ENCODE results near the gene MIGA2.

Gene MIGA2

DNA sequence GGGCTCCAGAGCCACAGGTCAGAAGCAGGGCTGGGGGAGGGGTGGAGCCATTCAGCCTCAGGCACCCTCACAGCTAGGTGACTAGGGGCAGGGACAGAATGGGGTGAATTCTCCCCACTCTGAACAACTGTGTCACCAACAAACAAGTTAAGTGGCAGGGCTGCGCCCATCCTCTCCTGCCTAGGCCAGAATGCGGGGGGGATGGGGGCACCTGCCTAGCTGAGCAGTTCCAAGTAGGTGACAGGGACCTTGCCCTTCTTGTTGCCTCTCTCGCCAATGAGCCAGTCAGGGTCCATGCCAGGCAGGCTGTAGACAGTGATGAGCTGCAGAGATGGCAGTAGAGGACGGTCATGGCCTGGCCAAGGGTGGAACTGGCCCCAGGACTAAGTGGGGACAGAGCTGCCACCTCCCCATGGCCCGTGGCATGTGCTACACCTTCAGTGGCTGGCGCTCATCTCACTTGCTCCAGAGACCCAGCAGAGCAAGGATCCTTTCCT is 27.9 kb upstream of the MIGA2 start:
- TF ChIP-seq, protein P1, sequence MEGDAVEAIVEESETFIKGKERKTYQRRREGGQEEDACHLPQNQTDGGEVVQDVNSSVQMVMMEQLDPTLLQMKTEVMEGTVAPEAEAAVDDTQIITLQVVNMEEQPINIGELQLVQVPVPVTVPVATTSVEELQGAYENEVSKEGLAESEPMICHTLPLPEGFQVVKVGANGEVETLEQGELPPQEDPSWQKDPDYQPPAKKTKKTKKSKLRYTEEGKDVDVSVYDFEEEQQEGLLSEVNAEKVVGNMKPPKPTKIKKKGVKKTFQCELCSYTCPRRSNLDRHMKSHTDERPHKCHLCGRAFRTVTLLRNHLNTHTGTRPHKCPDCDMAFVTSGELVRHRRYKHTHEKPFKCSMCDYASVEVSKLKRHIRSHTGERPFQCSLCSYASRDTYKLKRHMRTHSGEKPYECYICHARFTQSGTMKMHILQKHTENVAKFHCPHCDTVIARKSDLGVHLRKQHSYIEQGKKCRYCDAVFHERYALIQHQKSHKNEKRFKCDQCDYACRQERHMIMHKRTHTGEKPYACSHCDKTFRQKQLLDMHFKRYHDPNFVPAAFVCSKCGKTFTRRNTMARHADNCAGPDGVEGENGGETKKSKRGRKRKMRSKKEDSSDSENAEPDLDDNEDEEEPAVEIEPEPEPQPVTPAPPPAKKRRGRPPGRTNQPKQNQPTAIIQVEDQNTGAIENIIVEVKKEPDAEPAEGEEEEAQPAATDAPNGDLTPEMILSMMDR (IDR thresholded peaks at IDR 0.05): no peak
- no peak for TF ChIP-seq ZFX (IDR thresholded peaks at IDR 0.05; ENCODE audit: borderline replicate concordance)
- H3K27ac ChIP-seq: peak overlapping the region; percentile 48; the same call in 1 of the 2 replicates

DNA sequence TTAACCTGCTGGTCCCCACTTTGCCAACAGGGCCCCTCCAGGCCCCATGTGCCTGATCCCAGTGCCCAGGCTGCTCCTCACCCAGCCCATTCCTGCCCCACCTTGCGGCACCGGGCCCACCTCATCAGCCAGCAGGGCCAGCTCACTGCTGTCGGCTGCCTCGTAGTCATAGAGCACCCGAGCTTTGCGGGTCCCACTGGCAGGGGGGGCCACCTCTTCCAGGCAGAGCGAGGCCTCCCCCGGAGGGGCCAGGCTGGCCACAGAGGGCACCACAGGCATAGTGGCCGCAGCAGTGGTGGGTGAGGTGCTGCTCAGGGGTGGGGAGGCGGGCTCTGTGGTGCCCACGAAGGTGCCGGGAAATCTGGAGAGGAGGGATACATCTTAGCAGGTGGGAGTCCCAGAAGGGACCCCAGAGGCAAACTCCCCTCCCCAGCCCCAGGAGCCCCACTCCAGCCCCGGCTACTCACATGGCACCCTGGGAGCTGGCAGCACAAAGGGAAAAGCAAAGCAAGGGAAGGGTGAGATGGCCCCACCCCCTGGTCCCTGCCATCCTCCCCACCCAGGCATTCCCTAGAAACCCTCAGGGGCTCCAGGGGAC is 27.3 kb upstream of the MIGA2 start:
- H3K27ac ChIP-seq: no peak overlapping the region
- TF ChIP-seq ZFX (IDR thresholded peaks at IDR 0.05; ENCODE audit: borderline replicate concordance): no peak
- TF ChIP-seq, protein P1 (IDR thresholded peaks at IDR 0.05): no peak

DNA sequence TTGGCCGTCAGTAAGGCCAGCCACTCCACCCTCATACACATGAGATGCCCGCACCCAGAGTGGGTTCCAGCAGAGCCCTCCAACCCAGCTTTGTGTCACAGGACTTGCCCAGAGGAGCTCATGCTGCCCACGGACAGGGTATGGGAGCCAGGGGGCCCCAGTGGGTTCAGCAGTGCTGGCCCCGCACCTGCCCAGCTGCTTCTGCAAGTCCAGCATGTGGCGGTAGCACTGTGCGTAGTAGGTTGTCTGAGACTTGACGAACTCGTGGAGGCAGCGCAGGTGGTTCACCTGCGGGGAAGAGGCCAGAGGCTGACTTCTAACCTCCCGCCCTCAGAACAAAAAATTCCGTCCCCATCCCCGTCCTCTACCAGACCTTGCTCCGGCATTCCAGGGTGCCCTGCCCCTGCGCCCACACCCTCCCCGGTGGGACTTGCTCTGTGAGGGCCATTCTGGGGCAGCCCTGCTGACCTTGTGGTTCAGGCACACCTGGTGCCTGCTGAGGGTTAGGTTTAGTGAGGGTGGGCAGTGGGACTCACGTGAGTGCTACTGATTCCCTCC is 26.8 kb upstream of the MIGA2 start:
- TF ChIP-seq, protein P1 (IDR thresholded peaks at IDR 0.05): no peak
- TF ChIP-seq ZFX (IDR thresholded peaks at IDR 0.05; ENCODE audit: borderline replicate concordance): no peak

DNA sequence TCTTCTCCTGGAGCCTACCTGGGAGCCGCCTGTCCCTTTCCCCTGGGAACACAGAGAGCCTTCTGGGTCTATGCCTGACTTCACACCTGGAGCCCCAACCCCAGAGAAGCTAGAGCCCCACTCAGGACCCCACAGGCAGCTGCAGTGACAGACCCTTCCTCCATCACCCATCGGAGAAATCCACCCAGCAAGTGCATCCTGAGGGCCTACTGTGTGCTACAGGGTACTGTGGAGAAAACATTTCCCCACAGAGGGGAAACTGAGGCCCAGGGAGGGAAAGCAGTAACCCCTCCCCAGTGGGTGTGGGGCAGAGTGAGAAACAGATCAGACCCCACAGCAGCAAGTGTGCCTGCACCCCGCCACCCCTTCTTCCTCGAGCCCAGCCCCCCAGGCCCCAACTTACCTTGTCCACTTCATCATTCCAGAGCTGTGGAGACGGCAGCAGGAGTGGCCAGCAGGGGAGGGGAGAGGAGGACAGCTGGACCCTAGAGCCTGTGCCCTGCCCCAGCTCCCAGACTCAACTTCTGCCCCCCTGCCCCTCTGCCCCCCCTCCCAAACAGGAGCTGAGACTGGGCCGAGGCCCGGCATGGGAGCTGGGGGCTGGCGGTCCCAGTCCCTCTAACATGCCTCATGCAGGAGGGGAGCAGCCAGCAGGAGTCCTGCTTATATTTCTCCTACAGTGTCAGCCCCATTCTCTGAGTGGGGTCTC is 26.0 kb upstream of the MIGA2 start:
- TF ChIP-seq ZFX (IDR thresholded peaks at IDR 0.05; ENCODE audit: borderline replicate concordance): no peak
- TF ChIP-seq, protein P1 (IDR thresholded peaks at IDR 0.05): no peak
- H3K27ac ChIP-seq: no peak overlapping the region

More for the DNA sequence above, 26.8 kb upstream of the MIGA2 start:
- no peak overlapping the region for H3K27ac ChIP-seq

DNA sequence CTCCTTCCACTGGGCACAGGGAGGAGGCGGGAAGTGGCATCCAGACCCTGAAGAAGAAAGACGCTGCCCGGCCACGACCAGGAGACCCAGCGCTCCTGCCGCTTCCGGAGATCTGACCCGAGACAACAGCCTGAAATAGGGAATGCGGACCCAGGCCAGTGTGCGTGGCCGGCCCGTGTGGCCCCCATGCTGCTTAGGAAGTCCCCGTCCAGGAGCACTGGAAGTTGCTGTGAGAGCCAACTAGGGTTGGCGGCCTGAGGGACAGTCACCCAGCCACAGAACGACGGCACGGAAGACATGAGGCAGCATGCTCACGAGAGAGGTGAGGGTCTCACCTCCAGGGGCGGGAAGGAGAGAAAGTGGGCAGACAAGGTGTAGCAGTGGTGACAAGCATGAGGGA is 25.3 kb upstream of the MIGA2 start:
- TF ChIP-seq, protein P1 (IDR thresholded peaks at IDR 0.05): no peak
- no peak for TF ChIP-seq ZFX (IDR thresholded peaks at IDR 0.05; ENCODE audit: borderline replicate concordance)
- no peak overlapping the region for H3K27ac ChIP-seq

DNA sequence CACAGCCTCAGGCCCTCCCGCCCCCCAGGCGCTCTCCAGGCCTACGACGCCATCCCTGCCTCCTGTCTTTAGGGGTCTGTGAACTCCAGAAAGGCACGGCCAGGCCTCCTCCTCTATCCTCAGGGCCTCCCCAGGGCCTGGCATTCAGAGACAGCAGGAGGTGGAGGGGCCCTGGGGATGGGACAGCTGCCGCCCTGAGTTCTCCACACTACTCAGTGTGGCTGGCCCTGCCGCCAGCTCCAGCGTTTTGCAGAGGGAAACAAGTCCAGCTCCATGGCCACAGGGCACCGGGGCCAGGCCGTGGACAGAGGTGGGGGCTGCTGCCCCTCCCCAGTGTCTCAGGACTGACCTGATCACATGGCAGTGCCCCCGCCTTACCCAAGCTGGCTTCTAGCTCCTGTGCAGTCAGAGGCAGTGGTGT is 24.7 kb upstream of the MIGA2 start:
- TF ChIP-seq, protein P1 (IDR thresholded peaks at IDR 0.05): no peak
- TF ChIP-seq ZFX (IDR thresholded peaks at IDR 0.05; ENCODE audit: borderline replicate concordance): no peak
- no peak overlapping the region for H3K27ac ChIP-seq

DNA sequence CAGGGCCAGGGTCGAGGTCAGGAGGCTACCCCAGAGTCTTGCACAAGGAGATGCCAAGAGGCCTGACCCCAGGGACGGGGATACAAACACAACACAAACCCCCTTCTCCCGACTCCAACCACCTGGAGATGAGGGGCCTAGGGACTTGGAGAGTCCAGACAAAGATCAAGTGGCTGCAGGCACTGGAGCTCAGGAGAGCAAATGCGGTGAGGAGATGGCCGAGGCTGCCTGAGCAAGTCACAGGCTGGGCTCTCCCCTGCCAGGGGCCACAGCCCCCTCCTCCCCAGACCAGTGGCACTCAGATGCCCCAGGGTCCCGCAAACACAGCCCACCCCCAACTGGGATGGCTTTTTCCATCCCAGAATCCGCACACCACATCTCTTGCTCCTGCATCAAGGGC is 24.1 kb upstream of the MIGA2 start:
- TF ChIP-seq, protein P1 (IDR thresholded peaks at IDR 0.05): no peak
- TF ChIP-seq ZFX (IDR thresholded peaks at IDR 0.05; ENCODE audit: borderline replicate concordance): no peak
- no peak overlapping the region for H3K27ac ChIP-seq

All from 22Rv1 (cell line).